Natural killer cell (primary cell): ENCODE measurements around the gene EPHA4. TPM values are rescaled to one million over a fixed set of nuclear protein-coding genes. Genes with fewer than 3 reads are reported as not detected.

Source experiments
- ATAC-seq, 3 donors: fragments of 150-1000 bp in 2 of 3; fragments of 200-7000 bp in 1 of 3; cut with Tn5 transposase; 1 replicate in 1 of 3; 2 replicates in 2 of 3; pipeline ENCODE4 v1.10.0; 2021; ENCODE audit warnings: mild to moderate bottlenecking in 2 of 3, moderate library complexity in 2 of 3
- DNase-seq, 2 donors: peaks; one replicate each; pipeline versions ENCODE4 v3.0.0 to v3.0.0-alpha.2; 2013 to 2021; ENCODE audit warnings: mixed read lengths in 1 of 2
- H3K27ac ChIP-seq: one replicate; pipeline ENCODE4 v1.5.1; 2013; ENCODE audit warnings: mild to moderate bottlenecking, low read length
- H3K27me3 ChIP-seq: one replicate; pipeline ENCODE4 v1.6.1; 2013; ENCODE audit warnings: low read length; ENCODE audit not compliant: control insufficient read depth, insufficient read depth
- H3K36me3 ChIP-seq: one replicate; pipeline ENCODE4 v1.6.1; 2013; ENCODE audit warnings: low read length; ENCODE audit not compliant: control insufficient read depth, insufficient read depth
- H3K4me1 ChIP-seq: one replicate; pipeline ENCODE4 v1.6.1; 2013; ENCODE audit warnings: low read length; ENCODE audit not compliant: control insufficient read depth, insufficient read depth
- H3K4me3 ChIP-seq: one replicate; pipeline ENCODE4 v1.5.1; 2013; ENCODE audit warnings: low read length
- H3K9me3 ChIP-seq: one replicate; pipeline ENCODE4 v1.6.1; 2013; ENCODE audit warnings: low read length; ENCODE audit not compliant: control insufficient read depth, insufficient read depth
- H3K27ac Mint-ChIP-seq, 2 donors: one replicate each; pipeline ENCODE4 v1.8.0; 2022; ENCODE audit warnings: mild to moderate bottlenecking in 2 of 2, mixed read lengths in 2 of 2, moderate library complexity in 1 of 2
- H3K27me3 Mint-ChIP-seq, 2 donors: one replicate each; pipeline ENCODE4 v1.8.0; 2022; ENCODE audit warnings: low read depth in 2 of 2, mixed read lengths in 2 of 2
- H3K36me3 Mint-ChIP-seq: one replicate; pipeline ENCODE4 v1.8.0; 2022; ENCODE audit warnings: mixed read lengths
- H3K4me1 Mint-ChIP-seq, 2 donors: one replicate each; pipeline ENCODE4 v1.8.0; 2022; ENCODE audit warnings: mixed read lengths in 2 of 2
- H3K4me3 Mint-ChIP-seq: one replicate; pipeline ENCODE4 v1.8.0; 2022; ENCODE audit warnings: mild to moderate bottlenecking, moderate library complexity, mixed read lengths
- H3K9me3 Mint-ChIP-seq, 2 donors: one replicate each; pipeline ENCODE4 v1.8.0; 2022; ENCODE audit warnings: mixed read lengths in 2 of 2
- CTCF ChIP-seq: fragments of 200-600 bp; IDR thresholded peaks from one replicate; pipeline ENCODE4 v1.8.0; 2022; ENCODE audit warnings: antibody characterized with exemption
- WGBS: methylation state at CpG from one replicate; pipeline ENCODE4 v1.1.7; 2013; ENCODE audit warnings: missing lambda C conversion rate; ENCODE audit not compliant: insufficient coverage; 5-methylcytosine and 5-hydroxymethylcytosine counted together
- intact Hi-C: fragments of 100-400 bp; cut with micrococcal nuclease; formaldehyde crosslinking; loops from one replicate; pipeline ENCODE4 v1.14.2; 2022
- total RNA-seq, 4 donors: library from RNA; stranded (reverse); fragments of 120-200 nt in 1 of 4; gene quantifications; one replicate each; pipeline versions ENCODE4 v1.2.3 to v1.2.4, GENCODE V29; 2013 to 2022

The EPHA4 gene
- total RNA-seq, 3 donors from 2014 or later (not counting 1 experiment from before 2014, with no cell fraction given), result 27.2 to 48.6 (median 44.7) TPM

GRCh38 chr2:221425891-221426290, 146.2 kb downstream of the EPHA4 start:
- no peak overlapping the region for H3K4me3 ChIP-seq
- no peak for ATAC-seq
- no peaks in the 10 kb centered on the region for H3K9me3 ChIP-seq
- Mint-ChIP-seq H3K27ac (no peak overlapping the region), H3K9me3 (no peaks in the 10 kb centered on the region), H3K4me3 (no peak overlapping the region), H3K4me1 (peaks cover 0 to 1% of the 10 kb centered on the region in 2 donors), H3K36me3 (peaks cover 7% of the 10 kb centered on the region), H3K27me3 (no peaks in the 10 kb centered on the region)
- H3K27ac ChIP-seq, result no peak overlapping the region
- no peak for TF ChIP-seq CTCF
- no peak for DNase-seq
- peaks cover under 1% of the 10 kb centered on the region for H3K4me1 ChIP-seq
- no peaks in the 10 kb centered on the region for H3K27me3 ChIP-seq
- 89% methylated on average over 7 of the region's 8 CpGs for WGBS
- intact Hi-C loops, result no loop called here
- peaks cover 39% of the 10 kb centered on the region for H3K36me3 ChIP-seq

- Histone ChIP-seq H3K36me3 (peaks cover 36% of the 10 kb centered on the region), H3K27me3 (no peaks in the 10 kb centered on the region), H3K27ac (no peak overlapping the region), H3K4me1 (peaks cover 6% of the 10 kb centered on the region), H3K9me3 (no peaks in the 10 kb centered on the region), H3K4me3 (no peak overlapping the region)
- Mint-ChIP-seq H3K4me3 (no peak overlapping the region), H3K36me3 (peaks cover 7% of the 10 kb centered on the region), H3K9me3 (no peaks in the 10 kb centered on the region), H3K27ac (no peak overlapping the region), H3K27me3 (no peaks in the 10 kb centered on the region), H3K4me1 (peaks cover 3 to 6% of the 10 kb centered on the region in 2 donors)
- WGBS, result 96% methylated on average over 3 of the region's 4 CpGs
- DNase-seq (no peak), ATAC-seq (no peak)
- intact Hi-C loops, result no loop called here
- TF ChIP-seq CTCF, result no peak
These were observed 146.8 kb downstream of the EPHA4 start for GRCh38 chr2:221425353-221425752.

GRCh38 chr2:221423210-221423804, 148.8 kb downstream of the EPHA4 start:
- Histone ChIP-seq H3K4me3 (no peak overlapping the region), H3K9me3 (no peaks in the 10 kb centered on the region), H3K4me1 (peaks cover 12% of the 10 kb centered on the region), H3K27me3 (no peaks in the 10 kb centered on the region), H3K36me3 (peaks cover 33% of the 10 kb centered on the region), H3K27ac (no peak overlapping the region)
- peaks cover 12 to 15% of the 10 kb centered on the region in 2 donors for H3K4me1 Mint-ChIP-seq
- no peak overlapping the region for H3K4me3 Mint-ChIP-seq
- no peak for ATAC-seq
- peaks cover 7% of the 10 kb centered on the region for H3K36me3 Mint-ChIP-seq
- 100% methylated on average over 2 of the region's 3 CpGs for WGBS
- H3K27ac Mint-ChIP-seq, result no peak overlapping the region
- DNase-seq, result no peak
- no peak for TF ChIP-seq CTCF
- H3K9me3 Mint-ChIP-seq, result no peaks in the 10 kb centered on the region
- no peaks in the 10 kb centered on the region for H3K27me3 Mint-ChIP-seq
- intact Hi-C loops, result no loop called here
